CD4-positive, alpha-beta T cell treated with Interleukin-21 for 1 hour (primary cell): Measurements from ENCODE around the gene BTG4.

Source experiments
- DNase-seq: peaks from one replicate; pipeline ENCODE4 v3.0.0-alpha.2; 2020

The BTG4 gene

DNA sequence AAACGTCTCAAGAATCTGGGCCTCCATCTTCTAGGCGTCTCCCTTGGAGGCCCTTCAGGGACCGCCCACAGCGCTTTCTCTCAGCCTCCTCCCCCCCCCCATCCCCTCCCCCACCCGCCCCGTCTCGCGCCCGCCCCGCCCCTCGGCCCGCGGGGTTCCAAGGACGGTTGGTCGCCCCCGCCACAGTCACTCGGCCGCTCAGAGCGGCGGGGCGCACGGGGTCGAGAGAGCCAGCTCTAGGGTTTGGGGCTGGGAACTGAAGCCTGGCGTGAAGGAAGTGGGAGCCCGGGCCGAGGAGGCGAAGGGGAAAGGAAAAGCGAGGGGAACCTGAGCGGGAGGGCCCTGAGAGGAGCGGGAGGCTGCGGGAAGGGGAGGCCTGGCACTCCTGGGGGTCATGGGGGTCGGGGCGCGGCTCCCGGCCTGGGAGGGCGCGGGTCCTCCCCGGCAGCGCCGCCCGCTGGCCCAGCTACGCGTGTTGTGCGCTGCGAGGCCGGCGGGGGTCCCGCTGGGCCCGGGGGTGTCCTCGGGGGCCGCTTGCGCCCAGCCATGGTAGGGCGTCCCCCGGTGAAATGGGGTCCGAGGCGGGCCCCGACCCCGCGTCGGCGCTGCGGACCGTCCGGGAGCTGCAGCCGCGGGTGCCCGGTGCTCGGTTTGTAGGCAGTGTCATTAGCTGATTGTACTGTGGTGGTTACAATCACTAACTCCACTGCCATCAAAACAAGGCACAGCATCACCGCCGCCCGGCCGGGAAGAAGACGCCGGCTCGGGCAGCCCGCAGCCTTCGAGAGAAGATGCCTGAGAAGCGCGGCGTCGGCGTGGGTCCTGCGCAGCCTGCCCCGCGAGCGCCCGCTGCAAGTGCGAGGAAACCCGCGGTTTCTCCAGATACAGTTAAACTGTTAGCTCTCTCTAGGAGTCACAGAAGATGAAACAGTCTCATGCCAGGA lies at the start of gene BTG4:
Gene BTG4, minus strand, starts transcription at position 91 of the 944 bp plus-strand sequence. CDS start 13,610 bp downstream, outside the sequence.
- DNase-seq, result no peak

GRCh38 chr11:111561791-111562325 lies 49.7 kb upstream of the BTG4 start:
- no peak for DNase-seq

DNA sequence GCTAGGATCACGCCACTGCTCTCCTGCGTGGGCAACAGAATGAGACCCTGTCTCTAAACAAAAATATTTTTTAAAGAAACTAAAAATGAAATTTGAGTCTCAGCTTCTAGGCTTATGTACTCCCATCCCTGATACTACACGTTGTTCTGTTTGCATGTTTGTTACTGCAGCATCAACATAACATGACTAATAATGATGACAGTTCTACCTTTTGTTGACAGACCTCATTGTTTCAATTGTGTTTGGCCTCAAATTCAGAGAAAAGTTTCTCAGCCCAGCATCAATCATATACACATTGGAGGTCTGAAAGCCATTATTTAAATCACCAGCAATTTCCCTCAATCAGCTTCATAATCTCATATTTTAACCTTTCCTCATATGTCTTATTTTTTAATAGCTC lies 49.1 kb upstream of the BTG4 start:
- DNase-seq, result no peak

DNA sequence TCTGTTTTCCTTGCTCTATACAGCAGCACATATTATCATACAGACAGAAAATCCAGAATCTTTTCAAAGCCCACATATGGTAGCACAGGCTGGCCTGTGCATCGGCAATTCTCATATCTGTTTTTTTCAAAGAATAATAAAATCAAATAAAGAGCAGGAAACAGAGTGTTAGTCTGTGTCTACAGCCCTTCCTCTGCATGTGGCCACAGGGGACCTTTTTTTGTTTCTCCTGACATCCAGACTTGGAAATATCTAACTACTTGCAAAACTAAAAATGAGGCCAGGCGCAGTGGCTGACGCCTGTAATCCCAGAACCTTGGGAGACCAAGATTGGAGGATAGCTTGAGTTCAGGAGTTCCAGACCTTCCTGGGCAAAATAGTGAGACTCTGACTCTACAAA lies 48.6 kb upstream of the BTG4 start:
- DNase-seq, result no peak

DNA sequence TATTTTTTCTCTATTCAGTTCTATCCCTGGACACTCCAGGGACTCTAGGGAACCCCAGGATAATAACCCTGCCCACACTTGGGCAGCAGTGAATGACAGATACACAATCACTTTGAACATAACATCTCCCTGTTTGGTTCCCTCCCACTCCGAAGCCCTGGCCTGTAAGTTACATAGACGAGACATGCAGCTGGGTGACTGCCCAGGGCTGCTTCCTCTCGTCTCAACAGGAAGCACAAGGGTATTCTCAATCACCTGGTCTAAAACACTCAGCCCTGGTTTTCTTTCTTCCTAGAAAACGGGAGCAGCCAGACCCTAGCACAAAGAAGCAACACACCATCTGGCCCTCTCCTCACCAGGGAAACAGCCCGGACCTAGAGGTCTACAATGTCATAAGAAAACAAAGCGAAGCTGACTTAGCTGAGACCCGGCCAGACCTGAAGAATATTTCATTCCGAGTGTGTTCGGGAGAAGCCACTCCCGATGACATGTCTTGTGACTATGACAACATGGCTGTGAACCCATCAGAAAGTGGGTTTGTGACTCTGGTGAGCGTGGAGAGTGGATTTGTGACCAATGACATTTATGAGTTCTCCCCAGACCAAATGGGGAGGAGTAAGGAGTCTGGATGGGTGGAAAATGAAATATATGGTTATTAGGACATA lies 47.7 kb upstream of the BTG4 start:
- DNase-seq, result no peak

- DNase-seq, result no peak
Observed at GRCh38 chr11:111557425-111558111, 45.4 kb upstream of the BTG4 start.

DNA sequence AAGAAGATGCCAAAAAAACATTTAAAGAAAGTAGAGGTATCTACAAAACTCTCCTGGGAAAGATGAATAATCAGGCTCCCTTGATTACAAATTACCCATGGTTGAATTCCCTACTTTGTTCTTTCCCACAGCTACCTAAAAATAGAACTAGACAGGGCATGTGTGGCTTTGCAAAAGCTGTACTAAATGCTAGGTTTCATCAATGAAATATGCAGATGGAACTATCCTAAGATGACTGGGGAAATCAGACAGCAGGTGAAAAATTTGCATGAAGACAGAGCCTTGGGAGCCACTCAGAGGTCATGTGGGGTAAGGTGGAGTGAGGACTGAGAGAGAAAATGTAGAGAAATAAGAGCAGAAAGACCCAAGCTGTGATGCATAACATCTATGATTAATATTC lies 43.1 kb upstream of the BTG4 start:
- DNase-seq, result no peak

DNA sequence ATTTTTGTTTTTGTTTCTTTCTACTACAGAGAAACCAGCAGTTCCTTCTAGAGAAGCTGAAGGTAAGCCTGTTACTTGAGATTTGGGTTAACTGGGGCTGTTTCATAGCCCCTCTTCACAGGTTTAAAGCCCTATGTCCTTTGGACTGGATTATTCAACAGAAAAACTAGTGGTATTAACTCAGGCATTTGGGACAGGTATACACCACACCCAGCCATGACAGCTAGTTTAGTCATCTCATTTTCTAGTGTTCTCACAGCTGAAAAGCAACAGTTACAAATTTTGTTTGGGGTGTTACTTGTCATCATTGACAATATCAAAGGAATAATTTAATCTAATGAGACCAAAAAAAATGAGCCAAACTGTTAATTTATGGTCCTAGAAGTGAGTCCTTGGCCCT lies 42.3 kb upstream of the BTG4 start:
- no peak for DNase-seq

GRCh38 chr11:111550258-111550657 lies 38.1 kb upstream of the BTG4 start:
- no peak for DNase-seq

- DNase-seq, result no peak
Observed at GRCh38 chr11:111549869-111550203, 37.6 kb upstream of the BTG4 start.

DNA sequence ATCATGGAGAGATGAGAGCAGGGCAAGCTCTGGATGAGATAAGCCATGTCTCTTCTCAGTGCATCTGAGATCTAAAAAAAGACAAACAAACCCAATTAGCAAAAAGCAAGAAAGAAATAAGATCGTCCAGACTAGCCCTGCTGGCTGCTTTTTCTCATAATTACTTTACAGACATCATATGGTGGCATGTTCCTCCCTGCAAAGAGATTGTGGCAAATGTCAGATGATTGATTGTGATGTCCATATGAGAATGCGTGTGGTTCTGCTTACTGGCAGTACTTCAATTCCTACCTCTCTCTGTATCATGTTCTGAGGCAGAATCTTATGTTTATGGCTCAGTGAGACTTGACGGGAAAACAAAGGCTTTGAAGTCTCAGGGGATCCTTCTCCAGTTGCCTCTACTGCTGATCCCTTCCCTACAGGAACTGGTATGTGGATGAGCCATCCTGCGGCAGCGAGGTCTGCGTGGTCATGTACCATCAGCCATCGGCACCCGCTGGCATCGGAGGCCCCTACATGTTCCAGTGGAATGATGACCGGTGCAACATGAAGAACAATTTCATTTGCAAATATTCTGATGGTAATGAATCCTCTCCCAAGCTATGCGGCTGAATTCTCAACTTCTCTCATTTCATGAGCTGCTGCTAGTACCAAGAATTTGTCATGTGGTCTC lies 37.1 kb upstream of the BTG4 start:
- no peak for DNase-seq

DNA sequence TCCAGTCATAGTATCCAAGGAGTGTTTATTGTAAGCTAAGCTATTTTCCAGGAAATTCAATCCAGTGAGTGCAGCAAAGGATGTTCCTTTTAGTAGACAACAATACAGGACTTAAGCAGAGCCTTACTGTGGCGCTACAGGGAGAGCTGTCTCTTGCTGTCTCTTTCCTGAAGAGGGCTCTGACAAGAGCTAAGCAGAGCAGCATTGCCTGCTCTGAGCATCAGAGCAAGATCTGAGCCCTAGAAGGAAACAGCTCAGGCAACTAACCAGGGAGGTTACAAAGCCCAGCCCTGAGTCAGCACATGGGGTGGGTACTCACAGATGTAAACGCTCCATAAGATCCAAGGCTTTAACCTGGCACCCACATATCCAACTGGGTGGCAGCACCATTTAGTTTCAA lies 36.3 kb upstream of the BTG4 start:
- DNase-seq, result no peak

DNA sequence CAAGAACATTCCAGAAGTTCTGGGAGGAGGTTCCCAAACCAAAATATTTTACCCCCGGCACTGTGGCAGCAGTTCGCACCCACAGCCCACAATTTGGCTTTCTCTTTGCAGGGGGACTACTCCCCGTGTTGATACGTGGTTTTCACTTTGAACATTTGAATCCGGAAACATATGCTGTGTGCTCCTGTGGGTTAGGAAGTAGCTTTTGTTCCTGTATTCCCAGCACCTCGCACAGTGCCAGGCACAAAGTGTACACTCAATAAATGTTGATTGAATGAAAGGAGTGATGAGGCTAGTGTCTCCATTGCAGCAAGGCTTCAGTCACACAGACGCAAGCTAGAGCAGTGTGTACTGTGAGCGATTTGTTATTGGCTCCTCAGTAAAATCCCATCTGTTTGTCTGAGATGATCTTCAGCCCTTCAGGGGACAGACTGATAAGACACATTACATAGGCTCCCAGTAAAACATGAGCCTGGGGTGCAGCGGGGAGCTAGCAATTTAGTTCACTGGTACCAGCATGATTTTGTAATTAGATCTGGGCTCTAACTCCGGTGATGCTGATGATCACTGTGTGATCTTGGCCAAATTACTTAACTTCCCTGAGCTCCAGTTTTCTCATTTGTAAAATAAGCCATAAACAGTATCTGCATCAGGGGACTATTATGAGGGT lies 30.6 kb upstream of the BTG4 start:
- no peak for DNase-seq

GRCh38 chr11:111541254-111542061 lies 29.3 kb upstream of the BTG4 start:
- no peak for DNase-seq

- DNase-seq, result no peak
Observed at GRCh38 chr11:111540937-111541253, 28.7 kb upstream of the BTG4 start.

DNA sequence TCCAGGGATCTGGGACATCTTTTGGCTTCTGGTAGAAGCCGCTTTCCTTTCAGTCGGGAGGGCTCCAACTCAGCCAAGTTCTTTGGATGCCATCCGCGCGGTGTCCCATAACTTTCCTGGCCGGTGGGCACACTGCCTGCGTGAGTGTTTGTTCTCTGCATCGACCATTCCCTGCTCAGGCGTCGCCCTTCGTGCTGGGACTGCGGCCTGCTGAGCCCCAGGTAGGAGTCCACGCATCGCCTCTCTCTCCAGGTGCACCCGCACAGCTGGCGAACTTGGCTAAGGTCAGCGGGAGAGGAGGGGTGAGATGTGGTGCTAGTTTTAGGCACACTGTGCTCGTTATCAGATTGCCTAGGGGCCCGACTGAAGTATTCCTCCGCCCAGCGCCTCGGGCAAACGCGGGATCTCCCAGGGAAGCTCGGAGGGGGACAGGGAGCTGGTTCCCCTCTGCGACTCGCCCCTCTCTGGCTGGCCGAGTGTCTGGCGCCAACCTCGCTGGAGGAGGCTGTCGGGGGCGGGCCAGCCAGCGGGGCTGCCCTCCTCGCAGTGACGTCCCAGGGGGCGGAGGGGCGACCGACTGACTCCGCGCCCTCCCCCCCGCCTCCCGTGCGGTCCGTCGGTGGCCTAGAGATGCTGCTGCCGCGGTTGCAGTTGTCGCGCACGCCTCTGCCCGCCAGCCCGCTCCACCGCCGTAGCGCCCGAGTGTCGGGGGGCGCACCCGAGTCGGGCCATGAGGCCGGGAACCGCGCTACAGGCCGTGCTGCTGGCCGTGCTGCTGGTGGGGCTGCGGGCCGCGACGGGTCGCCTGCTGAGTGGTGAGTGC lies 28.1 kb upstream of the BTG4 start, which contains the start of gene LAYN:
Gene LAYN, plus strand, starts transcription at position 607 of the 823 bp plus-strand sequence. Its CDS starts 124 bp downstream, at position 731.
- peak; percentile 29 for DNase-seq

GRCh38 chr11:111539426-111540113 lies 27.4 kb upstream of the BTG4 start:
- DNase-seq, result no peak

GRCh38 chr11:111538407-111539114 lies 26.4 kb upstream of the BTG4 start:
- DNase-seq, result no peak

DNA sequence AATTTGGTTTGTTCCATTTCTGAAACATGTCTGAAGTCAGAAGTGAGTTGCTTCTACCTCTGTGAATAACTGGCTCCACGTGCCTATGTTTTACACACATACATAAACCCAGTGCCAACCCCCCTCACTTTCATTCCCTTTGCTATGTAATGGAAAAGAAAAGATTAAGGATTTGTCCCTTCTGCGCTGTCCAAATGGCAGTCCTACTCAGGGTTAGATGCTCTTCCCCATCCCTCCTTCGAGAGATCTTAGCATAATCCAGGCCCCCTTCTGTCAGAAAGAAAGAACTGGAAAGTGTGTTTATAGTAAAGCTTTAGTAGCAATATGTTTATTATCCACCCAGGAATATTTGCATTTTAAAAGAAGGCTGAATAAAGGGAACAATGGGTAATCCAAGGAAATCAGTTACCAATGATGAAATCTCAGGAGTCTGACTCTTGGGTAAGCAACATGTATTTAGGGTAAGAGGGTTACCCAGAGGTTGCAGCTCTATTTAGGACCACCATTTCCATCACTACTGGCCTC lies 25.2 kb upstream of the BTG4 start:
- DNase-seq, result no peak
